ENCODE data around the gene CIZ1.
"Not testable (repeated sequence)": the region's sequence is repeated elsewhere in the genome, so short reads cannot be mapped to it uniquely, and the experiment has no call there.

CIZ1 gene, protein sequence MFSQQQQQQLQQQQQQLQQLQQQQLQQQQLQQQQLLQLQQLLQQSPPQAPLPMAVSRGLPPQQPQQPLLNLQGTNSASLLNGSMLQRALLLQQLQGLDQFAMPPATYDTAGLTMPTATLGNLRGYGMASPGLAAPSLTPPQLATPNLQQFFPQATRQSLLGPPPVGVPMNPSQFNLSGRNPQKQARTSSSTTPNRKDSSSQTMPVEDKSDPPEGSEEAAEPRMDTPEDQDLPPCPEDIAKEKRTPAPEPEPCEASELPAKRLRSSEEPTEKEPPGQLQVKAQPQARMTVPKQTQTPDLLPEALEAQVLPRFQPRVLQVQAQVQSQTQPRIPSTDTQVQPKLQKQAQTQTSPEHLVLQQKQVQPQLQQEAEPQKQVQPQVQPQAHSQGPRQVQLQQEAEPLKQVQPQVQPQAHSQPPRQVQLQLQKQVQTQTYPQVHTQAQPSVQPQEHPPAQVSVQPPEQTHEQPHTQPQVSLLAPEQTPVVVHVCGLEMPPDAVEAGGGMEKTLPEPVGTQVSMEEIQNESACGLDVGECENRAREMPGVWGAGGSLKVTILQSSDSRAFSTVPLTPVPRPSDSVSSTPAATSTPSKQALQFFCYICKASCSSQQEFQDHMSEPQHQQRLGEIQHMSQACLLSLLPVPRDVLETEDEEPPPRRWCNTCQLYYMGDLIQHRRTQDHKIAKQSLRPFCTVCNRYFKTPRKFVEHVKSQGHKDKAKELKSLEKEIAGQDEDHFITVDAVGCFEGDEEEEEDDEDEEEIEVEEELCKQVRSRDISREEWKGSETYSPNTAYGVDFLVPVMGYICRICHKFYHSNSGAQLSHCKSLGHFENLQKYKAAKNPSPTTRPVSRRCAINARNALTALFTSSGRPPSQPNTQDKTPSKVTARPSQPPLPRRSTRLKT

DNA sequence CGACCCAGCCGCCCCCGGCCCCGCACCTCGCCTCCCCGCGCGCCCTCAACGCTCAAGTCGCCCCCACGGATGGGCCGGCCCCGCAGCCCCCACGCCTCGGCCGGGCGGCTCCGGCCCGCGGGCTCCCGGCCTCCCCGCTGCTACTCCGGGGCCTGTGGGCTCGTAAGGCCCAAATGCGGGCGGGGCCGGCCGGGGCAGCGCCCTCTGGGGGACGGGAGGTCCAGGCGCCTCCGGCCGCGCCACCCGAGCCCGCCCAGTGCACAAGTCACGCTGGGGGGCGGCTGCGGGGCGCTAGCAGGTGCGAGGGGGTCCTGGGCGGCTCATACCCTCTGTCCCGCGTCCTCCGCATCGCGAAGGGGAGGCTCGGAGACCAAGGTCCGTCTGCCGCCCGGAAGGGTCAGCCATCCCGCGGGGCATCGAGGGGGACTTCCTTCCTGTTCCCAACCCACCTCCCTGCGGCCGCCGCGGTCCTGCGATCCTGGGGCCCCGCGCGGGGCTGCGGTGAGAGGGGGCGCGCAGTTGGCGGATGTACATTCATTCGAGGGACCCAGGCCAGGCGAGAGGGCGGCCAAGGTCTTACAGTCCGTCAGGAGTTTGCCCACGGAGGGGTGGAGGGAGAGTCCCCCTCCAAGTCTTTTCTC, at the start of gene CIZ1:
Gene CIZ1, minus strand, starts transcription at position 167 of the 641 bp plus-strand sequence. CDS start 715 bp downstream, outside the sequence.
- DNase-seq = peak; percentile 81

DNA sequence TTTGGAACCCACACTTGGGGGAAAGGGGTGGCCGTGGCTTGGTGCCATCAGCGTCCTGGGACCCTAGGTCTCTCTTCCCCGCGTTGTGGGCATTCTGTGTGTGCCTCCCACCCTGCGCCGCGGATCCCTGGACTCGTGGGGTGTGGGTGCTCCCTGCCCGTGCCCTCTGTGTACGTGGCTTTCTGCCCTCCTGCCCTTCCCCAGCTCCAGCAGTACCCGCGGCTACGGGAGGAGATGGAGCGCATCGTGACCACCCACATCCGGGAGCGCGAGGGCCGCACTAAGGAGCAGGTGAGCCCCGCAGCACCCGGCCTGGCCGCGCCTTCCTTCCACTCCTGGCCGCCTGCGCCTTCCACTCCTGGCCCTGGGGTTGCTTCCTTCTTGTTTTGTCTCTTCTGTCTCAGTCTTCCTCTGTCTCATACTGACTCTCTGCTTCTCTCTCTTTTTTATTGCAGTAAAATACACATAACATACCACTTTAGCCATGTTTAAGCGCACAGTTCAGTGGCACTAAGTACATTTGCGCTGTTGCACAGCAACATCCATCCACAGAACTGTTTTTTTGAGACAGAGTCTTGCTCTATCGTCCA, 42.5 kb upstream of the CIZ1 start:
- no peak for DNase-seq

DNA sequence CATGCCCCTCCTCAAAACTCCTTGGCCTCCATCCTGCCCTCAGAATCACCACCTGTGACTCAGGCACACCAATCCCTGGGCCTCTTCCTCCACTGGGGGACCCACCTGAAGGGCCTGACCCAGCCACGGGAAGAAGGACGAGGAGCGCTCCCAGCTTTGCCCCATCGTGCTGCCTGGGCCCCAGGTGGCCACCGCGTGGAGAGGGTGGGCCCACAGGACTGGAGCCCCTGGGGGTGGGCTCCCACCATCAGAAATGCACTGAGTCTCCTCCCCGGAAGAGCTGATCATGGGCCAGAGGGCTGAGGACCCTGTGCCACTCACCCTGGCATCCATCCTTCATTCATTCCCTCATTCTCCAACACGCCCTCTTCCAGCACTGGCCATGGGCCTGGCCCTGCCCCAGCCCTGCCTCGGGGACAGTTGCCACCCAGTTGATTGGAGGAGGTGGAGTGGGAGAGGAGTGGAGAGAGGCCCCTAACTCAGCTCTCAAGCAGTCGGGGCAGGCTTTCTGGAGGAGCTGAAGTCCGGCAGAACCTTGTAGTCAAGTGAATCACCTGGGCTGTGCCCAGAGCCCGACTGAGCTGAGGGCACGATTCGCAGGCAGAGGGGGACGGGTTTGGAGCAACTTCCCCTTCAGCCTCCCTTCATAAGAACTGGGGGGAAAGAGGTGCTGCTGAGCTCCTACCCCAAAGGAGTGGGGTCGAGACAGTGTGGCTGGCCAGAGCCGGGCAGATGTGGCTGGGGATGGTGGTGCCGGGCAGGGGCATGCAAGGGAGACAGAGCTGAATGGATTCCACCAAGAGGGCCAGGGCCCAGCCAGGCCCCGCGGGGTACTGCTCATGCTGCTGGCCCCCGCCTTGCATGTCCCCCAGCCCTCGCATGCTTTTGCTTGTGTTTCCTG, 41.4 kb upstream of the CIZ1 start:
- DNase-seq = no peak

- DNase-seq = no peak
Measured at GRCh38 chr9:128231638-128232527, 40.5 kb upstream of the CIZ1 start.

DNA sequence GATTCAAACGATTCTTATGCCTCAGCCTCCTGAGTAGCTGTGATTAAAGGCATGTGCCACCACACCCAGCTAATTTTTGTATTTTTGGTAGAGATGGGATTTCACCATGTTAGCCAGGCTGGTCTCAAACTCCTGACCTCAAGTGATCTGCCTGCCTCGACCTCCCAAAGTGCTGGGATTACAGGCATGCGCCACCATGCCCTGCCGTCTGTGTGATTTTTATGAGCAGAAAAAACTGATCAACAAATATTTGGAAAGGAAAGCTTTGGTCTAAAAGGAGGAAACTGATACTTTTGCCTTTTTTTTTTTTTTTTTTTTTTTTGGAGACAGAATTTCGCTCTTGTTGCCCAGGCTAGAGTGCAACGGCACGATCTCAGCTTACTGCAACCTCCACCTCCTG, 39.5 kb upstream of the CIZ1 start:
- DNase-seq = not testable (repeated sequence)

- no peak for DNase-seq
Measured at GRCh38 chr9:128226412-128226801, 35.0 kb upstream of the CIZ1 start.

- DNase-seq = no peak
Measured at GRCh38 chr9:128225770-128226411, 34.5 kb upstream of the CIZ1 start.

DNA sequence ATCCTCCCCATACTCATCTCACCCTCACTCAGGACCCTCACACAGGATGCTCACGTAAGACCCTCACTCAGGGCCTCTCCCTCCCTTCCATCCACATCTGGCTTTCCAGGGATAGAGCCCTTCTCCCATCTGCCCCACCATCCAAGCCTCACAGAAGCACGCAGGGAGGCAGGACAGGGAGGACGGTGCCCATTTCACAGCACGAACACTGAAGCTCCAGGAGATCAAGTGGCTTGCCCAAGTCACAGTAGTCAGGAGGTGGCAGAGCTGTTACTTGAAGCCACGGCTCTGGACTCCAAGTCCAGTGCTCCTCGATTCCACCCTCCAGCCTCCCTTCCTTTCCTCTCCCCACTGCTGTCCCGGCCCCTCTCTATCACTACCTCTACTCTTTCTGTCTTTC, 33.5 kb upstream of the CIZ1 start:
- no peak for DNase-seq

DNA sequence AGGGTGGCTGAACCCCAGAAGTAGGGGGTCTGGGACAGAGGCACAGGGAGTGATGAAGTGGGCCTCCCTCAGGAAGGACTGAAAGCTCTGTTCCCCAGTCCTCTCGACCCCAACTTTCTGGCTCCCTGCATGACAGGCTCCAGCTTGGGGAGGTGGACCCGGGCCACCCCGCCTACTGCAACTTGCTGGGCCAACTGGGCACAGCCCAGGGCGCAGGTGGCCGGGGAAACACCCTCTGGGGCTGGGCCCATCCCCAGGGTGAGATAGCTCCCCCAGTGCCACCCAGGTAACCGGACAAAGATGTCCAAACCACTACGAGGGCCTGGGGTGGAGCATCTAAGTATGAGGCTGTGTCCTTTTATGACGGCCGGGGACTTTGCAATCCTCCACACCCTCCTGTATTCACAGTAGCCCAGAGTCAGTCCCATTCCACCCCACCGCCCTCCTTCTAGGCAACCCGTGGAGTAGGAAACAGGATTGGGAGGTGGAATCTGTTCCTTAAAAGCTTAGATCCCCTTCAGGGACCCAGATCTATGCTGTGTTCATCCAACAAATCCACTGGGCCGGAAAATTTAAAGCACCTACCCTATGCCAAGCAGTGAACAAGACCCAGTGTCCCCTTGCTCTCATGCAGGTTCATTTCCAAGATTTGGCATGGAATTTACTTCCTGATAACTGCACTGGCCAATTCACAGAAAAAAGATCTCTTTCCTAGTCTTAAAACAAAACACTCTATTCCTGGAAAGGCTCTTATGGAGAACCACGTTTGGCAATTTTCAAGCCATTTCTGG, 31.7 kb upstream of the CIZ1 start:
- no peak for DNase-seq

- DNase-seq = no peak
Measured at GRCh38 chr9:128222026-128222425, 30.7 kb upstream of the CIZ1 start.

DNA sequence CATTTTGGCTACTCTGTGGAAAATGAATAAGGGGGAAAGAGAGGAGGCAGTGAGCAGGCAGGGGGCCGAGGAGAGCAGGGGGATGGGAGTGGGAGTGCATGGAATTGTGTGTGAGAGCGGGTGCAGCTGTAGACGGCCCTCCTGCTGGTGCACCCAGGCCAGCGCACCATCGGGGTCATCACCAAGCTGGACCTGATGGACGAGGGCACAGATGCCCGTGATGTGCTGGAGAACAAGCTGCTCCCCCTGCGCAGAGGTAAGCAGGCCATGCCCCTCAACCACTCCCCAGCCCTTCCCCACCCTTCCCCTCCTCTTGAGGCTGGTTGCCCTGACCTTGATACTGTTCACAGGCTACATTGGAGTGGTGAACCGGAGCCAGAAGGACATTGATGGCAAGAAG, 28.5 kb upstream of the CIZ1 start:
- DNase-seq = no peak

DNA sequence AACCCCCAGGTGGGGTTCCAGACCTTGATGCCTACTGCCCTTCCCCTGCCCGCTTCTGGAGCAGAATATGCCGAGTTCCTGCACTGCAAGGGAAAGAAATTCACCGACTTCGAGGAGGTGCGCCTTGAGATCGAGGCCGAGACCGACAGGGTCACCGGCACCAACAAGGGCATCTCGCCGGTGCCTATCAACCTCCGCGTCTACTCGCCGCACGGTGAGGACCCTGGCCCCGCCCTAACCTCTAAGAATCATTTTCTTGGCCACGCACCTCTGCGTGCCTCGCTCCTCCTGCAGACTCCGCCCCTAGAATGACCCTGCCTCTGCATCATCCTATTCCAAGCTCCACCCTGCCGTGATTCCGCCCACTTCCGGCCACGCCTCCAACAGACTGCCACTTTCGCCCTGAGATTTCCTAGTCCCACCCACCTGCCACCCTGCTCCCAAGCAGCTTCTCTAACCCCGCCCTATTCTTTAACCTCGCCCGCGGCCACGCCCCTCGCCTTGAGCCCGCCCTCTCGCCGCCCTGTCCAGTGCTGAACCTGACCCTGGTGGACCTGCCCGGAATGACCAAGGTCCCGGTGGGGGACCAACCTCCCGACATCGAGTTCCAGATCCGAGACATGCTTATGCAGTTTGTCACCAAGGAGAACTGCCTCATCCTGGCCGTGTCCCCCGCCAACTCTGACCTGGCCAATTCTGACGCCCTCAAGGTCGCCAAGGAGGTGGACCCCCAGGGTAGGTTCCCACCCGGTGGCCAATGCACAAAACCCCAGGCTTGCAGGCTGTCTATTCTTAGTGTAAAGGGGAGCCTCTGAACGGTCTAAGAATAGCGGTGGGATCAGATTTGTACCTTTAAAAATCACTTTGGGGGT, 27.4 kb upstream of the CIZ1 start:
- DNase-seq = peak; percentile 83

DNA sequence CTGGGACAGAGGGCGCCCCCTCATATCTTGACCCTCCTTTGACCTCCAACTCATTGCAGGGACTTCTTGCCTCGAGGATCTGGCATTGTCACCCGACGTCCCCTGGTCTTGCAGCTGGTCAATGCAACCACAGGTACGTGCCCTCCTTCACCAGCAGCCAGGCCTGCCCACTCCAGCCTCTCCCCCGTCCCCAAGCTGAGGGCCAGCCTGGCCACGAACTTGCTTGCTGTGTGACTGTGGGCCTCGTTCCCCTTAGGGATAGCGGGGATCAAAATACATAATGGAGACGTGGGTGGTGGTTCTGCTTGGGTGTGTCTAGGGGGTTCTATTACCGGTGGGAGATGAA, 26.8 kb upstream of the CIZ1 start:
- no peak for DNase-seq

DNA sequence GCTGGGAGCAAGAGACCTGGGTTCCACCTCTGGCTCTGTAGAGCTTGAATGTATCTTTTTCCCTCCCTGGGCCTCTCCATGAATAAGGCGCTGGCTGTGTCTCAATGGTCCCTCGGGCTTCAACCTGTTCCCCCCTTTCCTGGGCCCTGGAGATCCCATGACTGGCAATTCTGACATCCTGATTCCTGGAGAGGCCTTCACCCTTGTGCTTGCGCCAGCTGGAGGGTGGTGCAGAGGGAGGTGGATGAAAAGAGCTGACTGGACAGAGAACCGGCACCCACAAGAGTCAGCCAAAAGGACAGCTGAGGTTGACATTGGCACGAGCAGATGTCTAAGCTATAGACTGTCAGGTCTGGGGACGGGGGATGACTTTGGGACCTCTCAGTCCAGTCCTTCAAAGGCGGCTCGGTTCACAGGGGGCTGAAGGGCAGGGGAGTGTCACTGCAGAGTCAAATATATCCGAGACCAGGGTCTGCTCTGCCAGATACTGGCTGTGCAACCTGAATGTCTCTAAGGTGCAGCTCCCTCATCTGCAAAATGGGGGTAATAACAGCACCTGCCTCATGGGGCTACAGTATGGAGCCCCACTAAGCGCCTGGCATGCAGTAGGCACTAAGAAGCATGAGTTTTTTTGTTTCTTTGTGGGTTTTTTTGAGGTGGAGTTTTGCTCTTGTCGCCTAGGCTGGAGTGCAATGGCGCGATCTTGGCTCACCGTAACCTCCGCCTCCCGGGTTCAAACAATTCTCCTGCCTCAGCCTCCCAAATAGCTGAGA, 25.6 kb upstream of the CIZ1 start:
- no peak for DNase-seq

DNA sequence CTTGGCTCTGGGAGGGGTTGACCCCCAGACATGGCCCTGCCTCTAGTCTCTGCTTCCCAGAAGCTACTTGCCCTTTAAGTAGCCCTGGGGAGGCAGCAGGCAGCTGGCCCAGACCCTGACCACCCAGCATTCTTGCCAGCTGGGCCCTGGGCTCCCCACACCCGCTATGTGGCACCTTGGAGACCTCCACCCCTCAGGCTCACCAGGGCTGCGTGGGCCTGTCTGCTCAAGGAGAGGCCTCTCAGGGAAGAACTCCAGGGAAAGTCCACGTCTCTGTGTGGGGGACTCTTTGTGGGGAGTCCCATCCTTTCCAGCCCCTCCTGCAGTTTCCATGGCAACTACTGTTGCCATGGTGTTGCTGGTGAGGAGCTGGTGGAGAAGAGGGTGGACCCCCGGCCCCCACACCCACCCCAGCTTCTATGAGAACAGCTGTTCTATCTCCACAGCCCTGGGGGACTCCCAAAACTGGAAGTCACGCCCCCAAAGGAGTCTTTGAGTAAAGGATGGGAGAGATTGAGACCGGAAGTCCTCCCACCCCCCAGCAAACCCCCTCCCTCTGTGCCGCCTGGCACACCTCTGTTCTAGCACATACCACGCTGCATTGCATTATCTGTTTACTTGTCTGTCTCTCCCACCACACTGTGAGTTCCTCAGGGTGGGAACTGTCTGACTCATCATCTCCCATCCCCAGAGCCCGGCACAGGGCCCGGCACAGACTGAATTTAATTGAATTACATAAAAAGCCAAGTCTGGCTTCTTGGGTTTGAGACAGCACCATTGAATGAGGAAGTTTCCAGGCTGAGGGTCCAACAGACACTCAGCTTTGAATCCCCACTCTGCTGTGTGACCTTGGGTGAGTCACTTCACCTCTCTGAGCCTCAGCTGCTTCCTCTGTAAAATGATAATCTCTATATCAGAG, 24.4 kb upstream of the CIZ1 start:
- no peak for DNase-seq
